GM12874 (cell line): Measurements from ENCODE around the gene CMPK1.

ENCODE experiments used
- CTCF ChIP-seq: IDR thresholded peaks from 2 replicates; pipeline ENCODE4 v1.5.1; 2011; ENCODE audit warnings: low read depth, mild to moderate bottlenecking, control low read depth, low read length, moderate library complexity; ENCODE audit not compliant: insufficient read depth

The CMPK1 gene

GRCh38 chr1:47409311-47410067 lies 75.9 kb downstream of the CMPK1 start:
- no peak for TF ChIP-seq CTCF

GRCh38 chr1:47410068-47410455 lies 76.5 kb downstream of the CMPK1 start:
- TF ChIP-seq CTCF = no peak

- TF ChIP-seq CTCF = no peak
Measured at GRCh38 chr1:47411436-47411835, 77.8 kb downstream of the CMPK1 start.

GRCh38 chr1:47412437-47412836 lies 78.8 kb downstream of the CMPK1 start:
- no peak for TF ChIP-seq CTCF

- no peak for TF ChIP-seq CTCF
Measured at GRCh38 chr1:47415728-47416318, 82.2 kb downstream of the CMPK1 start, which contains the start of gene FOXE3. FOXE3 (plus strand) TSS chr1:47416285; CDS start chr1:47416316, 31 bp downstream.

GRCh38 chr1:47416319-47417169 lies 83.0 kb downstream of the CMPK1 start:
- TF ChIP-seq CTCF = no peak

- no peak for TF ChIP-seq CTCF
Measured at GRCh38 chr1:47417170-47418044, 83.8 kb downstream of the CMPK1 start.
